ENCODE measurements around the gene ST6GALNAC2.
"Not testable (repeated sequence)": the region's sequence is repeated elsewhere in the genome, so short reads cannot be mapped to it uniquely, and the experiment has no call there.

Gene ST6GALNAC2

DNA sequence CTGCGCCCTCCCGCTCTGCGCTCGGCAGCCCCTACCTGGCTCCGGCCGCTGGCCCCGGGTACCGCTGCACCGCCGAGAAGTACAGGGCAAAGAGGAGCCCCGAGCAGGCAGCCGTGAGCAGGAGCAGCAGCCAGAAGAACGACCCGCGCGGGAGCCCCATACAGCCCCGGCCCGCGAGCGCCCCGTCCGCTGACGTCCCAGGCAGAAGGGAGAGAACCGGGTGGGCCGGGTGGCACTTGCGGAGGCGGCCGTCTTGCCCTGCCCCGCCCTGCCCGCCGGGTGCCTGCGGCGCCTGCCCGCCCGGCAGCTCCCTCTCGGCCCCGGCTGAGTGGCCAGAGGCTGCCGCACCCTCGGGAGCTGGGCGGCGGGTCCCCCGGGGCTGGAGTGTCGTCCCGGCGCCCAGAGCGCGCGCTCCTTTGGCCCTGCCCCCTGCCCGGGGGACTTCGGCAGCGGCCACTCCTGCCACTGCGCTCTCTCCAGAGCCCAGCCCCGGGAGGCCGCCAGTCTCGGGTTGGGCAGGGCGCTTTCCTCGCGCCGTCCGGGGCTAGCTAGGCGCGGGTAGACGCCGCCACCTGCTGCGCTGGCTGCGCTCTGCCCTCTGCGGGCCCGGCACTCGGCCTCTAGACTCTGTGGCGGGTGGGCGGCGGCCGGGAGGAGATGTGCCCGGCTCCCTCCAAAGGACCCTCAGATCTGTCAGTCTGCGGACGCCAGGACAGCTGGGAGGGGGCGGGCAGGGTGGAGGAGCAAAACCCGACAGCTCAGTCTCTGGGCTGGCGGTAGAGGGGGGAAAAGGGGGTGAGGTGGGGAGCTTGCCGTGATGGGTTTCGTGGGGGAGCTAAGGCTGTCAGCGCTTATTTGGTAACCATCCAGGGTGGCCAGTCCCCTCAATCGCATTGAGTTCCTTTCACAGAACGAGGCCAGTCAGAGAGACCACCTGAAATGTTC lies at the start of gene ST6GALNAC2:
Gene ST6GALNAC2 (minus strand): TSS at position 212 of the 945 bp plus-strand sequence. CDS start 52 bp downstream, at position 160.
- DNase-seq (ENCODE audit: low read depth): peak; percentile 8

DNA sequence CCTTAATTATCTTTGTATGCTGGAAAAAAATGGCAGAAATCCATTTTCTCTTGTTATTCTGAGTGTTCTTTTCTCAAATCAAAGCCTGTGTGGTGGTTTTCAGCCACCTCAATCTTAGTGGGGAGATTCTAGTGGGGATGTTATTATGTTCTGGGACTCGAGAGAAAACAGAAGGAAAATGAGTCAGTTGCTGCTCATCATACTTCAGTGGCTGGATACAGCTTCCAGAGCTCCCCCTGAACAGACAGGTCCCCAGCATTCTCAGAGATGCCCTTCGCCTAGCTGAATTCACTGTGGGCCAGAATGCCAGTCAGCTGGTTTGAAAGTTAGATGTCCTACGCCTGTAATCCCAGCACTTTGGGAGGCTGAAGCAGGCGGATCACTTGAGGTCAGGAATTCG lies 49.4 kb upstream of the ST6GALNAC2 start:
- no peak for DNase-seq (ENCODE audit: low read depth)

DNA sequence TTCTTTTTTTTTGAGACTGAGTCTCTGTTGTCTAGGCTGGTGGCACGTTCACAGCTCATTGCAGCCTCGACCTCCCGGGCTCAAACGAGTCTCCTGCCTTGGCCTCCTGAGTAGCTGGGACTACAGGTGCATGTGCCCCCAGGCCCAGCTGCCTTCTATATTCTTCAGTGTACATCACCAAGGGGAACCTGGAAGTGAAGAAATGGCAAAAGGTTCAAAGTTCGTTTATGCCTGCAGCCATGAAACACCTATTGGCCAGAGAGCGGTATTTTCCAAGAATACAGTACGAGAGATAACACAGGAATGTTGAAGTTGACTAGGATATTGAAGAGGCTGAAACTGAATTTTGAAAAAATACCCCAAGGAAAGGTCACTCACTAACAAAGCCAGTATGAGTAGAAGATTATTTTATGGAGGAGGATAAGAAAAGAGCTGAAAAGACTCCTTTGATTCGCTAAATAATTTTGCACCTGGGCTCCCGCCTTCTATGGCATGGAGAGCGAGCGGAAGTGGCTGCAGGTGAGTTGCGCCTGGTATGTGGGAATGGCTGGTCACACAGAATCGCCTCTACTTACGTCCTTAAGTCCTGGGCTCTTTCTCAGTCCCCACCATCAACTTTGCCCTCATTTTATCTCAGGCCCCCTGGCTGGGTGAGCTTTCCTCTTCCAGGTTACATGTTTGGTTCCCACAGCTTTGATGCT lies 48.1 kb upstream of the ST6GALNAC2 start:
- DNase-seq (ENCODE audit: low read depth): no peak

DNA sequence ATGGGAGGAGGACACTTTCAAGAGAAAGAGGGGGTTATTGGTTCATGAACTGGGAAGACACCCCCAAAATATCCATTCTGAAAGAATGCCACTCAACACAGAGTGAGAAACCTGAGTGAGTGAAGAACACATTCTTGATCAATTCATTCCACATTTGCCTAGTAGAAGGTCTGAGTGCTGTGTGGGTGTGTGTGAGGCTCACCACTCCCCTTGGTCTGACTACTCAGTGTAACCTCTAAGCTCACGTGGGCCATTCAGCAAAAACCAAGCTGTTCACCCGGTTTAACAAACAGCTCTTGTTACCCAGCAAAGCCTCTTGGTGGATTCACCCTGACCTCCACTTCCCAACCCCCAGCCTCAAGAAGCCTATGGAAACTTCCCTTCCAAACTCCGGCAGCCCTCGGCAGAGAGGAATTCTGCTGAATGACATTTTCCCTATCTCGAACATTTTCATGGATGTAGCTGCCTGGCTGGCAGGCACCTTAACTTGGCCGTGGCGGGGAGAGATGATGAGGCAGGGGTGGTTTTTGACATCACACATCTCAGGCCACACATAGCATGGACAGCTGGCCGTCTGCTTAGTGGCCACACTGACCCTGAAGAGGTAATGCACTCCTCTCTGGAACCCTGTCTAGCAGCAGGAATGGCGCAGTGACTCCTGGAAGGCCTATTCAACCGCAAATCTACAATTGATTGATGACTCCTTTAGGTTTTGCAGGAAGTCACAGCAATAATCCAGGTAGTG lies 46.3 kb upstream of the ST6GALNAC2 start:
- DNase-seq (ENCODE audit: low read depth): no peak

DNA sequence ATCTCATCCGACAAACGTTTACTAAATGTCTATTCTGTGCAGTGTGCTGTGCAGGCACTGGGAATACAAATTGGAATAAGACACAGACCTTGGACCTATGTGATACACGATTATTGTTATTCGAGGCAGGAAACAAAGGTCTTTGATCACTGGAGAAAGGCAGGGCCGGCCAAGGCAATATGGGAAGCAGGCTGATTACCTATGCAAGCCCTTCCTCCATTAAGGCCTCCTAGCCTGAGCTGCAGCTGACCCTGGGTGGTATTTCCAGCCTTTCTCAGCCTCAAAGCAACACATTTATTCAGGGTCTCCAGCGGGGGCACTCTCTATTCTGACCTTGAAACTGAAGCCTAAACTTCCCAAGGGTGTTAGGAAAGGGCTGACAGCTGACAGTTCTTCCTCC lies 44.5 kb upstream of the ST6GALNAC2 start:
- no peak for DNase-seq (ENCODE audit: low read depth)

DNA sequence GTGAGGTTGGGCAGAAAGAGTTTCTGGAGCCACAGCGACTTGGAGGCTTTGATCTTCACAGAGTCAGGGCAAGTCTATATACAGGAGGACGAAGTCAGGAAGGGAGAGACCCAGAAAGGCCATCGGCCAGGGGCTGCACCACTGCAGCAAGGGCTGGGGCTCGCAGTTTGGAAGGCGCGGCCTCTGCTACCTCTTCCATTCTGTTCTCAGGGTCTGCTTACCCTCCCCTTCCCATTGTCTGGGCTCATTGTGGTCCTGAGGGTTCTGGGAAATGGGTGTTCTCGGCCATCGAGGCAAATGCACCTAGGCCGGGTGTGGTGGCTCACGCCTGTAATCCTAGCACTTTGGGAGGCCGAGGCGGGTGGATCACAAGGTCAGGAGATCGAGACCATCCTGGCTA lies 41.9 kb upstream of the ST6GALNAC2 start:
- no peak for DNase-seq (ENCODE audit: low read depth)

DNA sequence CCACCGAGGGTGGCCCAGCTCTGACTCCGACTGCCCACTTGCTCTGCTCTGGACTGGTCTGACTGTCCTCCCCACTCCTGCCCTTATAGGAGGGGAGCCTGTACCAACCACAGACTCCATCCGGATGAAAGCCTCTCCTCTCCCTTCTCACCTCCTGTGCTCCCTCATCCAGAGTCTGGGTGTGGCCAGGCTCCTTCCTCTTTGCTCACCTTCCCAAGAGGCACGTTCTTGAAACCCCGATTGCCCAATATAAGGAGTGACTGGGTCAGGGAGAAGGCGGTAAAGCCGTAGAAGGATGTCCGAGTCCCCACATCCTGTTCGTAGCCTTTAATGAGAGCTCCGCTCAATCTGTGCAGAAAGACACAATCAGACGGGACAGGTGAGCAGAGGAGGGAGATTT lies 40.8 kb upstream of the ST6GALNAC2 start:
- DNase-seq (ENCODE audit: low read depth): no peak

DNA sequence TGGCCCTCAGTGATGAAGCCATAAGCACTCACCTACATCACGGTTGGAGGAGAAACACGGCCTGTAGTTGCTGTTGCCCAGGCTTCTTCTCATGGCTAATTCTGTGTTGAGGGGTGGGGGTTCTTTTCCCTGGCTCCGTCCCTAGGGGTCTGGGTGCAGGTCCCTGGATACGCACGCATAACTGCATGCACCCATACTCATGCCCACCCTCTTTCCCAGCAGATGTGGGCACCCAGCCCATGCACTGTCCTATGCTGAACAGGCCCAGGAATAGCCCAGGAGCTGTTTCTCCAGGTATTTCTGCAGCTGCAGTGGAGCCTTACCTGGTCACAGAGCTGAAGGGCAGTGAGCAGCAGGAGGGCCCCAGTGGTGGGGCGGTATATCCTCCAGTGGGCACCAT lies 39.8 kb upstream of the ST6GALNAC2 start:
- no peak for DNase-seq (ENCODE audit: low read depth)

DNA sequence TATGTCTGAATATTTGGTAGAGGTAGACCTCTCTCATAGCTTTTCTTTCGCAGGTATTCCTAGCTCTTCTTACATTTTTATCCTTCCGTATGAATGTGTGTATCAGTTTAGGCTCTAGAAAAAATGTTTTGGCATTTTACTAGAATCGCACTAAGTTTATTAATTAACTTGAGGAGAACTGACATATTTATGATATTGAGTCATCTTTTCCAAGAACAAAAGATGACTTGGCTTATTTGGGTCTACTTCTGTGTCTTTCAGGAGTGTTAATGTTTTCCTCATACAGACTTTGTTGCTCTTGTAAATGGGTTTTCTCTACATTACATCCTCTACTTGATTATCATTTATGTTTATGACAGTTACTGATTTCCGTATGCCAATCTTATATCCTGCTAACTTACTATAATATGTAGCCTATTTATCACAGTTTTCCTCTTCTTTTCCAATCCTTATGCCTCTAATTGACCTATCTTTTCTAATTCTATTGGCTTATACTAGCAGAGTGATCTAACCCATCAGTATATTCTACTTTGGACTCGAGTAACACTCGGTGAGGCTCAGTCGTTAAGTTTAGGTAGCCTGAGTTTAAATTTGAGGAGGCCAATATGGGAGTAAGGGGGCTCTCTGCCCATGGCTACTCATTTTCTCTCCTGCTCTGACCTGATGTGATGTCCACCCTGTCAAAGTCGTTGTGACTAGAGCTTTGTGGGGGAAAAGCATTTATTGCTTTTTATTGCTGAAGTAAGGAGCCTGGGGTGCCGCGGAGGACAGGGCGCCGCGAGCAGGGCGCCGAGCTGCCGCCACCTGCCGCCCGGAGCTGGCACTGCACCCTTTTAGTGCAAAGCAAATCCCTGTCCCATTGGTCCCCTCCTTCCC lies 37.8 kb upstream of the ST6GALNAC2 start:
- DNase-seq (ENCODE audit: low read depth): peak; percentile 41

DNA sequence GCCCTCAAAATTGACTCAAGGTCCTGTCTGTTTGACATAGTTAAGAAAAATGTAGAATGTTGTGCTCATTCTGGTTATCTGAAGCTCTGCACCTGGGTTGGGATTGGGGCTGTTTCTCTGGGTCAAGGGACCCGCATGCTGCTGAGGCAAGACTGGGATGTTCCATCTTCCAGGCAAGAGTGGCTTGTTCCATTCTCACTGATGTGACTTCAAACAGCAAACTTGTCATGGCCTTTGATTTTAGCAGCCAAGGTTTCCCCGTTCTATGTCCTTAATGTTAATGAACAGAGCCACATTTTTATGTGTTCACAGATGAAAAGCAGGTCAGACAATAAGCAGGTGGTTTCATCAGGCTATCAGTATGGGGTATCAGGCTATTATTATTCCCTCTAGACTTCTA lies 32.2 kb upstream of the ST6GALNAC2 start:
- no peak for DNase-seq (ENCODE audit: low read depth)

DNA sequence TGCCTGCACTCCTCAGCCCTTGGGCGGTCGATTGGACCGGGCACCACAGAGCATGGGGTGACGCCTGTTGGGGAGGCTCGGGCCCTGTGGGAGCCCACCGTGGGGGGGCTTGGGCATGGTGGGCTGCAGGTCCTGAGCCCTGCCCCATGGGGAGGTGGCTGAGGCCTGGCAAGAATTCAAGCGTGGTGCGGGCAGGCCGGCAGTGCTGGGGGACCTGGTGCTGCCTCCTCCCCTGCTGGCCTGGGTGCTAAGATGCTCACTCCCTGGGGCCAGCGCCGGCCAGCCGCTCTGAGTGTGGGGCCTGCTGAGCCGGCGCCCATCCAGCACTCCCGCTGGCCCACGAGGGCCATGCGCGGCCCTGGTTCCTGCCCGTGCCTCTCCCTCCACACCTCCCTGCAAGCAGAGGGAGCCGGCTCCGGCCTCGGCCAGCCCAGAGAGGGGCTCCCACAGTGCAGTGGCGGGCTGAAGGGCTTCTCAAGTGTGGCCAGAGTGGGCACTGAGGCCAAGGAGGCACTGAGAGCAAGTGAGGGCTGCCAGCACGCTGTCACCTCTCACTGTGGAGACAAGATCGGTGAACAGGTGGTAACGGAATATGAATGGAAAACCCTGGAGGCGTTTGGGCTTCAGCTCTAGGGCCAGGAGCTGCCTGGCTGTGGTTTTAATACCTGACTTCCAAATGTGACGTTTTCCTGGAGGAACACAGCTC lies 29.4 kb upstream of the ST6GALNAC2 start:
- no peak for DNase-seq (ENCODE audit: low read depth)

DNA sequence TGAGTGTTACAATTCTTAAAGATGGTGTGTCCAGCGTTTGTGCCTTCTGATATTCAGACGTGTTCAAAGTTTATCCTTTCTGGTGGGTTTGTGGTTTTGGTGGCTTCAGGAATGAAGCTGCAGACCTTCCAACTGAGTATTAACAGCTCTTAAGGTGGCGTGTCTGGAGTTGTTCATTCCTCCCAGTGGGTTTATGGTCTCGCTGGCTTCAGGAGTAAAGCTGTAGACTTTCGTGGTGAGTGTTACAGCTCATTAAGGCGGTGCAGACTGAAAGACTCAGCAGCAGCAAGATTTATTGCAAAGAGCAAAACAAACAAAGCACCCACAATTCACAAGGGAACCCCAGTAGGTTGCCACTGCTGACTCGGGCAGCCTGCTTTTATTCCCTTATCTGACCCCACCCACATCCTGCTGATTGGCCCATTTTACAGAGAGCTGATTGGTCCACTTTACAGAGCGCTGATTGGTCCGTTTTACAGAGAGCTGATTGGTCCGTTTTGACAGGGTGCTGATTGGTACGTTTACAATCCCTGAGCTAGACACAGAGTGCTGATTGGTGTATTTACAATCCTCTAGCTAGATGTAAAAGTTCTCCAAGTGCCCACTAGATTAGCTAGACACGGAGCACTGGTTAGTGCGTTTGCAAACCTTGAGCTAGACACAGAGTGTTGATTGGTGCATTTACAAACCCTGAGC lies 28.6 kb upstream of the ST6GALNAC2 start:
- DNase-seq (ENCODE audit: low read depth): not testable (repeated sequence)

DNA sequence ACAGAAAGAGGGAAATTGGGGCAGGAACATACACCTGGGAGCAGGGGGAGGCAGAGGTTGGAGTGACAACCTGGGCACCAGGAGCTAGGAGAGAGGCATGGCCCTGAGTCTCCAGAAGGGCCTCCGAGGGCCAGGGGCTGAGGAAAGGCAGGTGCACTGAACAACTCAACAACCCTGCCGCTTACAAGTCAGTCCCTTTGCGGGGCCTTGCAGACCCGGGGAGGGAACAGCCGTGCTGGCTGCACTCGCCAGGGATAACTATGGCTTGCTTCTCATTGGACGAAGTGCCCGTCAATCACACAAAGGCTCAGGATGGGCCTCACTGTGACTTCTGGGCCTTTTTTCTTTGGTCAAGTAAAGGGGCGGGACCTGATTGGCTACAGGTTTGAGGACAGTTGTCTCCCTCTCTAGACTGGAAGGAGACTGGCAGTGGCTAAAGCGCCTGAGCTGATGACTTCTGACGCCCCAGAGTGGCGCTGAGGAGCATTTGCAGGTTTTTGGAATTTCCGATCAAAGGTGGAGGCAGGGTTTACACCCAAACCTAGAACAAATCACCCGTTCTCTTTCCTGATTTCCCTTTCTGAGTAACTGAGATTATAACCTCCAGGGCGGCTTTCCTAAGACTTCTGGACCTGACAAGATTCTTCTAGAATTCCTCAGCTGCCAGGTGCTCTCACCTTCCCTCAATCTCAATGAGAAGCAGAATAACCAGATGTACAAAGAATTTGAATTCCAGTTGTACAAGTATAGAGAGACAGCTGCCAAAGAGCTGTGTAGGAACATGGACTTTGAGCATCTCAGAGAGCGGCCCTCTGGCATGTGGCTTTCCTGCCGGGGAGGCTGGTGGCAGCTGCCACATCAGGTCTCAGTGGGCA lies 27.6 kb upstream of the ST6GALNAC2 start:
- no peak for DNase-seq (ENCODE audit: low read depth)

DNA sequence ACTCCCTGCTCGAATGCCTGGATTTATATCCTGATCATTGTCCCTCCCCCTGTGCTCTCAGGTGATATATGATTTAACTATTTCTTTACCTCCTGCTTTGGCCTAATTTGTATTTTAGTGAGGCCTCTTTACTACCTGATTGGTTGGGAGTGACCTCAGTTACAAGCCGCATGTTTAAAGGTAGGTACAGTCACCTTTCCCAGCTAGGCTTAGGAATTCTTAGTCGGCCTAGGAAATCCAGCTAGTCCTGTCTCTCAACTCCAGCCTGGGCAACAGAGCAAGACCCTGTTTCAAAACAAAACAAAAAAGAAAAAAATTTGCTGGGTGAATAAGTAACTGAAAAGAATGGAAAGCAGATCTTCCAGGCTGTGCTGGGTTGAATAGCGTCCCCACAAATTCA lies 26.8 kb upstream of the ST6GALNAC2 start:
- no peak for DNase-seq (ENCODE audit: low read depth)

DNA sequence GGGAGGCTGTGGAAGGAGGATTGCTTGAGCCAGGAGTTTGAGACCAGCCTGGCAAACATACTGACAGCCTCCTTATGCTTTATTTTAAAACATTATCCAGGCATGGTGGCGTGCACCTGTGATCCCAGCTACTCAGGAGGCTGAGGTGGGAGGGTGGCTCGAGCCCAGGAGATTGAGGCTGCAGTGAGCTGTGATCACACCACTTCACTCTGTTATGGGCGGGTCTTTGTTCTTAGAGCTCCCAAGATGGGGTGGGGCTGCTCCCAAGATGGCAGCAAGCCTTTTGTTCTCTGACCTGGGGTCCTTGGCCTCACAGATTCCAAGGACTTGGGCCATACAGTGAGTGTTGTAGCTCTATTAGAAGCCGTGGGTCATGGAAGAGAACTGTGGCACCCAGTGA lies 26.1 kb upstream of the ST6GALNAC2 start:
- DNase-seq (ENCODE audit: low read depth): no peak

DNA sequence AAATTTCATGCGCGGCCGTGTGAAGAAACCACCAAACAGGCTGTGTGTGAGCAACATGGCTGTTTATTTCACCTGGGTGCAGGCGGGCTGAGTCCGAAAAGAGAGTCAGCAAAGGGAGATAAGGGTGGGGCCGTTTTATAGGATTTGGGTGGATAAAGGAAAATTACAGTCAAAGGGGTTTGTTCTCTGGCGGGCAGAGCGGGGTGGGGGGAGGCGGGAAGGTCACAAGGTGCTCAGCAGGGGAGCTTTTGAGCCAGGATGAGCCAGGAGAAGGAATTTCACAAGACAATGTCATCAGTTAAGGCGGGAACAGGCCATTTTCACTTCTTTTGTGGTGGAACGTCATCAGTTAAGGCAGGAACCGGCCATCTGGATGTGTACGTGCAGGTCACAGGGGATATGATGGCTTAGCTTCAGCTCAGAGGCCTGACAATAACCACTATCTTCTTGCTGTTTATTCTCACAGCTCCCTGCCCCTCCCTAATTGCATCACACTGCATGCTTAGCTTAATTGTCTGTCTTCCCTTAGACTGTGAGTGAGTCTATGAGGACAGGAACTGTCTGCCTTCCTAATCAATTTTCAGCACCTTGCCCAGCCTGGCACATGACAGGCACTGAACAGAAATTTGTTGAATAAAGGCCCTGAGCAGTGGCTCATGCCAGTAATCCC lies 25.6 kb upstream of the ST6GALNAC2 start:
- DNase-seq (ENCODE audit: low read depth): not testable (repeated sequence)

DNA sequence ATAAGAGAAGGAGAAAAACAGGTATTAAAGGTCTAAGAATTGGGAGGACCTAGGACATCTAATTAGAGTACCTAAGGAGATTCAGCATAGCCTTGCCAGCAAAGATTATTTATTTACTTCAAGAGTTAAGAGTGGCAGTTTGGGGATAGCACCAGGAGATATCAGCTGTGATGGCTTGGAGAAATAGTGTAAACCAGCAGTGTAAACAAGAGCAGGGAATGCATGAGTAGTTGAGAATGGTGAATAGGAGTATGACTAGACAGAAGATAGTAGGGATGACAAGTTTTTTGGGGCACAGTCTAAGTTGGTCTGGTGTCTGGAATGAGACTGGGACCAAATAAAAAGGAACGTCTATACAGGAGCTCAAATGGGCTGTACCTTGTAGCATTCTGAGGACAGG lies 21.0 kb upstream of the ST6GALNAC2 start:
- DNase-seq (ENCODE audit: low read depth): not testable (repeated sequence)

DNA sequence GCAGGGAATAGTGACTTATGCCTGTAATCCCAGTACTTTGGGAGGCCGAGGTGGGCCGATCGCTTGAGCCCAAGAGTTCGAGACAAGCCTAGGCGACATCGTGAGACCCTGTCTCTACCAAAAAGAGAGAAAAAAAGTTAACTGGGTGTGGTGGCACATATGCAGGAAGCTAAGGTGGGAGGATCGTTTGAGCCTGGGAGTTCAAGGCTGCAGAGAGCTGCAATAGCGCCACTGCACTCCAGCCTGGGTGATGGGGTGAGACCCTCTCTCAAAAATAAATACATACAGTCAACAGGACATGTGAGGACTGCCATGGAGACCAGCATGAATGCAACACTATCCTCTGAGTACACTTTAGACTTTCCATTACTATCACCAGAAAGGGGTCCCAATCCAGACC lies 15.4 kb upstream of the ST6GALNAC2 start:
- DNase-seq (ENCODE audit: low read depth): no peak

Measured in T-helper 22 cell (primary cell).